Kidney epithelial cell (primary cell): ENCODE results near the gene ZC2HC1B. TPM values are rescaled to one million over a fixed set of nuclear protein-coding genes. Genes with fewer than 3 reads are reported as not detected.

Experiments used
- DNase-seq: peaks from one replicate; pipeline ENCODE4 v3.0.0-alpha.2; 2010; ENCODE audit warnings: low read depth
- H3K27me3 ChIP-seq: 2 replicates; pipeline ENCODE4 v1.6.0; 2011; ENCODE audit warnings: low read length; ENCODE audit not compliant: control insufficient read depth, insufficient read depth
- H3K36me3 ChIP-seq: 2 replicates; pipeline ENCODE4 v1.5.1; 2011; ENCODE audit warnings: low read length; ENCODE audit not compliant: control insufficient read depth, insufficient read depth
- H3K4me3 ChIP-seq: 2 replicates; pipeline ENCODE4 v1.5.1; 2011; ENCODE audit warnings: low read depth, mild to moderate bottlenecking, control low read depth, low read length
- CTCF ChIP-seq: IDR thresholded peaks from 2 replicates; pipeline ENCODE4 v1.5.1; 2011; ENCODE audit warnings: mild to moderate bottlenecking, moderate library complexity, low read length, control low read depth, inconsistent platforms; ENCODE audit not compliant: insufficient read depth, poor library complexity, severe bottlenecking
- total RNA-seq: library from RNA; depleted of rRNA; stranded (reverse); fragments of >200 nt; gene quantifications from 2 replicates; pipeline ENCODE4 v1.2.3, GENCODE V29; 2015

Gene ZC2HC1B
- total RNA-seq, 1 donor from 2014 or later: not detected

DNA sequence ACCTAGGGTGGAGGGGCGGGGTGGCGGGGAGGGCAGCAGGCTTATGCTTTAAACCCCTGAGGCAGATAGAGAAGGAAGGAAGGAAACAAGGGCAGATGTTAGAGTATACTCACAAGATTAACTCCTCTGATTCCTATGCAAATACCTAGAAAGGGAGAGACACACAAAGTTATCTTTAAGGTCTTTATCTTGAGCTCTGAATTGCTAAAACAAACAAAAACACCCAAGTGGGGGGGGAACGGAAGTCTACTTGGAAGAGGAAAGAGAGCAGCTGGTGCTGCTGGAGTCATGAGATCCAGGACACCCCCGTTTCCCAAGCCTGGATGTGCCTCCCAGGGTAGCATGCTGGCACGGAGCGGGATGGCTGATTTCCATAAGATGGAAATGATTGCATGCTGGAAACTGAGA is 100.4 kb downstream of the ZC2HC1B start:
- DNase-seq: no peak
- no peak overlapping the region for H3K4me3 ChIP-seq
- TF ChIP-seq CTCF: no peak

DNA sequence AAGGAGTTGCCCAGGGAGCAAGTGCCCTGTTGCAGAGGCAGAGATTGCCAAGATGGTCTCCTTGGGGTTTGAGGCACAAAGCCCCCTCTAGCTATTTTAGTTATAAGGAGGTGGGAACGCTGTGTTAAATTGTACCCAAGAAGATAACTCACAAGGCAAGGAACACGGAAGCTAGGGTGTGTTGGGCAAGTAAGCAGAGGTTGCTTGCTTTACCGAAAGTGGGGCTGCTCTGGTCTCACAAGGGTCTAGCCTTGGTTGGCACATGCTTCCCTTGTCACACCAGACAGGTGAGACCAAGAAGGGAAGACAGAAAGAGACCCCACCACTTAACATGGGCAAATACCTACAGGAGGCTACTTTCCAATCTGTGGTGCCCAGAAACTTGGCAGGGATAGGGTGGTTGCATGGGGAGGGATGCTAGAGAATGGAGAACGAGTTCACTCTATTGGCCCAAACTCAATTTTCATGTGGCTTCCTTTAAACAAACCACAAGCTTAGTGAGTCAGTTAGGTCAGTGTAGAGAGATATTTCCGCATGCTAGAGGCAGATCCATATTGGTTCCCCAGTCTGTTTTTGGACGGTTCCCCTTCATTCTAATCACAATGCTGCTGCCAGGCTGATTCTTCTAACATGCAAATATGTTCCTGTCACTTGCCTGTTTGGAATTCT is 101.4 kb downstream of the ZC2HC1B start:
- no peak for DNase-seq
- Histone ChIP-seq H3K36me3 (no peaks in the 10 kb centered on the region), H3K27me3 (no peaks in the 10 kb centered on the region), H3K4me3 (no peak overlapping the region)
- TF ChIP-seq CTCF: no peak

More for the DNA sequence above, 100.4 kb downstream of the ZC2HC1B start:
- Histone ChIP-seq H3K36me3 (no peaks in the 10 kb centered on the region), H3K27me3 (no peaks in the 10 kb centered on the region)

DNA sequence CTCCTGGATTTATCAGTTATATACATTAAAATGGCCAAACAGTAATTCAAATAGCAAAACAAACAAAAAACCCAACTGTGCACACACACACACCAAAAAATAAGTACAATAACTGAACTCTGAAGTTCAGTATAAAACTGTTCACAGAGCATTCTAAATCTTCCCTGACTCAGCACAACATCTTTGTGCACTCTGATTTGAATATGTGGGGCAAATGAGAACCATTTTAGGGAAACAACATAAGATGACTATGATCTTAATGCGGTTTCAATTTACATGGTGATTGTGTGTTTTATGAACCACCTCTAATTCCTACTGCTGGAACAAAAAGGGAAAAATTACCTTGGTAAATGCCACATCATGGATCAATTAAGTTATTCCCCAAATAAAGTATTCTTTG is 102.0 kb downstream of the ZC2HC1B start:
- Histone ChIP-seq H3K27me3 (no peaks in the 10 kb centered on the region), H3K36me3 (no peaks in the 10 kb centered on the region), H3K4me3 (no peak overlapping the region)
- no peak for TF ChIP-seq CTCF
- DNase-seq: no peak

GRCh38 chr6:143967706-143968376 is 103.6 kb downstream of the ZC2HC1B start:
- Histone ChIP-seq H3K27me3 (no peaks in the 10 kb centered on the region), H3K36me3 (no peaks in the 10 kb centered on the region), H3K4me3 (no peak overlapping the region)
- DNase-seq: no peak
- TF ChIP-seq CTCF: no peak

GRCh38 chr6:143969077-143969476 is 104.8 kb downstream of the ZC2HC1B start:
- DNase-seq: no peak
- Histone ChIP-seq H3K4me3 (no peak overlapping the region), H3K27me3 (no peaks in the 10 kb centered on the region), H3K36me3 (no peaks in the 10 kb centered on the region)
- no peak for TF ChIP-seq CTCF
